Nephron (organoid): Measurements from ENCODE around the gene PHLDB1.

ENCODE experiments used
- H3K27ac Mint-ChIP-seq, 3 experiments: 2 replicates each; pipeline ENCODE4 v1.8.0; 2020; ENCODE audit warnings: mixed read lengths in 3 of 3, mild to moderate bottlenecking in 2 of 3, moderate library complexity in 1 of 3
- H3K27me3 Mint-ChIP-seq: 2 replicates; pipeline ENCODE4 v1.8.0; 2021; ENCODE audit warnings: low read depth, mild to moderate bottlenecking, moderate library complexity, mixed read lengths
- H3K36me3 Mint-ChIP-seq: 2 replicates; pipeline ENCODE4 v1.8.0; 2020; ENCODE audit warnings: low read depth, mixed read lengths
- H3K4me1 Mint-ChIP-seq: 2 replicates; pipeline ENCODE4 v1.8.0; 2020; ENCODE audit warnings: mixed read lengths
- H3K4me3 Mint-ChIP-seq, 3 experiments: 2 replicates each; pipeline ENCODE4 v1.8.0; 2020; ENCODE audit warnings: mild to moderate bottlenecking in 3 of 3, mixed read lengths in 3 of 3, moderate library complexity in 2 of 3
- H3K9me3 Mint-ChIP-seq: 2 replicates; pipeline ENCODE4 v1.8.0; 2020; ENCODE audit warnings: mixed read lengths
- TF ChIP-seq, protein P1 (sequence below), 3 experiments: fragments of 200-600 bp; sonication (generic); IDR thresholded peaks; one replicate each; pipeline ENCODE4 v1.5.0; 2021; ENCODE audit warnings: antibody characterized with exemption in 3 of 3; ENCODE audit not compliant: unreplicated experiment in 3 of 3

The PHLDB1 gene

DNA sequence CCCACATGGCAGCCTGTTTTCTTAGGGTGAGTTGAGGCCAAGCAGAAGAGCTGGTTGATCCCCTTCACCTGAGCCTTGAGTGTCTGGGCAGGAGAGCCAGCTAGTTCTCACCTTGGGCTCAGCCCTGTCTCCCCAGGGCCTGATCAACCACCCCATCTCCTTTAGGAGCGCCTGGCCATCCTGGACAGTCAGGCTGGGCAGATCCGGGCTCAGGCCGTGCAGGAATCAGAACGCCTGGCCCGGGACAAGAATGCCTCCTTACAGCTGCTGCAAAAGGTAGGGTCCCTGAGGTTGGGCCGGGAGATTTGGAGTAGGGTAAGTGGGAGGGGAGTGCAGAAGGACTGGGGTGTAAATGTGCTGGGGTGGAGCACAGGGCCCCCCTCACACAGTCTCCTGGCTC is 31.3 kb downstream of the PHLDB1 start:
- no peaks in the 10 kb centered on the region for H3K27me3 Mint-ChIP-seq
- H3K4me3 Mint-ChIP-seq = no peak overlapping the region
- TF ChIP-seq, protein P1, sequence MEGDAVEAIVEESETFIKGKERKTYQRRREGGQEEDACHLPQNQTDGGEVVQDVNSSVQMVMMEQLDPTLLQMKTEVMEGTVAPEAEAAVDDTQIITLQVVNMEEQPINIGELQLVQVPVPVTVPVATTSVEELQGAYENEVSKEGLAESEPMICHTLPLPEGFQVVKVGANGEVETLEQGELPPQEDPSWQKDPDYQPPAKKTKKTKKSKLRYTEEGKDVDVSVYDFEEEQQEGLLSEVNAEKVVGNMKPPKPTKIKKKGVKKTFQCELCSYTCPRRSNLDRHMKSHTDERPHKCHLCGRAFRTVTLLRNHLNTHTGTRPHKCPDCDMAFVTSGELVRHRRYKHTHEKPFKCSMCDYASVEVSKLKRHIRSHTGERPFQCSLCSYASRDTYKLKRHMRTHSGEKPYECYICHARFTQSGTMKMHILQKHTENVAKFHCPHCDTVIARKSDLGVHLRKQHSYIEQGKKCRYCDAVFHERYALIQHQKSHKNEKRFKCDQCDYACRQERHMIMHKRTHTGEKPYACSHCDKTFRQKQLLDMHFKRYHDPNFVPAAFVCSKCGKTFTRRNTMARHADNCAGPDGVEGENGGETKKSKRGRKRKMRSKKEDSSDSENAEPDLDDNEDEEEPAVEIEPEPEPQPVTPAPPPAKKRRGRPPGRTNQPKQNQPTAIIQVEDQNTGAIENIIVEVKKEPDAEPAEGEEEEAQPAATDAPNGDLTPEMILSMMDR (IDR thresholded peaks at IDR 0.05; ENCODE audit: unreplicated experiment in 3 of 3) = no peak
- peaks cover 46% of the 10 kb centered on the region for H3K36me3 Mint-ChIP-seq
- no peak overlapping the region for H3K27ac Mint-ChIP-seq
- H3K4me1 Mint-ChIP-seq = peaks cover 28% of the 10 kb centered on the region
- no peaks in the 10 kb centered on the region for H3K9me3 Mint-ChIP-seq

DNA sequence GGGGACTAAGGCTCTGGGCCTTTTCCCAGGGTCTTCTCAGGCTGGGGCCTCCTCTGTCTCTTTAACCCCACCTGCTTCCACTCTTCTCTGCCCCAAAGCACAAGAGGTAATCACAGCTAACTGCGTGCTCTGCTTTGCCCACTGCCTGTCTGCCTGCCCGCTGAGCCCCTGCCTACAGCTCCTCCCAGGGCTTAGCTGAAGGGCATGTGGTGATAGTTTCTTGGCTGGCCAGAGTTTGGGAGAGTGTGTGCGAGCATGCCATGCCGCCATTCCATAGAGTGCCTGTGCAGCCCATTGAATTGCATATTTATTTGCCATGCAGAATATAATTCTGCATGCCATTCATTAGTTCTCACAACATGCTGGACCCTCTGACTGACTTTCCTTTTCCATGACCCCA is 32.5 kb downstream of the PHLDB1 start:
- TF ChIP-seq, protein P1 (IDR thresholded peaks at IDR 0.05; ENCODE audit: unreplicated experiment in 3 of 3) = no peak
- Mint-ChIP-seq H3K9me3 (no peaks in the 10 kb centered on the region), H3K27ac (peak overlapping the region in 1 of 3 experiments; percentile 80), H3K4me3 (no peak overlapping the region), H3K4me1 (peaks cover 17% of the 10 kb centered on the region), H3K36me3 (peaks cover 51% of the 10 kb centered on the region), H3K27me3 (no peaks in the 10 kb centered on the region)

DNA sequence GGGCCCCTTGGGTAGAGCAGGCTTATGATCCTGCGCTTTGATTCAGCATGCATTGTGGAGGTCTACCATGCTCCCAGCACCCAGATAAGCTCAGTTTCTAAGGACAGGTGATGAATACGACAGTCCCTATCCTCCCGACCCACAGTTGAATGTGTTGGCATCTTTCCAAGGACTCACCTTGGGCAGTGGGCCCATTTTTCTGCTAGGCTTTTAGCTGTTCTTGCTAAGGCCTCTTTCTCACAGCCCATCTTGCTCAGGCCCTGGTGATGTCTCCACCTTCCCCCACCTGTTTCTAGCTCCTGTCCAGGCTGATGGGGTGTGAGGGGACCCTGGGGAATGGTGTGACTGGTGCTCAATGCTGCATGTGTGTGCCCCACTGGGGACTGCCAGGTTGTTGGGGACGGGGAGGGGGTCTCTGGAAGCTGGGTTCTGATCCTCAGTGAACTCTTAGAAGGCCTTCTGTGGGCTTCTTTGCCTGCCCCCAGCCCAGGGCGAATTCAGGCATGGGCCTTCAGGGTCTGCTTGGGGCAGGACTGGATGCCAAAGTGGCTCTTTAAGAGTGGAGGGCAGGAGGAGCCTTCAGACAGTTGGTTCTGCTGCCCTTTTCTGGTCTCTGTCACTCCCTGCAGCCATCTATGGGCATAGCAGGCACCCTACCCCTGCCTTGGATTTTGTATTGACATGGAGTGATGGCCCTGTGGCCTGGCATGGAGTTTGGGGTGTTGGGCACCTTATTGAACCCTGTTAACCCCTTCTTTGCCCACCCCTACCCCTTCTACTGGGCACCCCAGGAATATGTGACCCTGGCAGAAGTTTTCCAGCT is 33.1 kb downstream of the PHLDB1 start:
- peaks cover 11% of the 10 kb centered on the region for H3K4me1 Mint-ChIP-seq
- H3K27ac Mint-ChIP-seq = peak overlapping the region in 1 of 3 experiments; percentile 80
- TF ChIP-seq, protein P1 (IDR thresholded peaks at IDR 0.05; ENCODE audit: unreplicated experiment in 3 of 3) = no peak
- no peaks in the 10 kb centered on the region for H3K27me3 Mint-ChIP-seq
- H3K4me3 Mint-ChIP-seq = no peak overlapping the region
- peaks cover 56% of the 10 kb centered on the region for H3K36me3 Mint-ChIP-seq
- H3K9me3 Mint-ChIP-seq = no peaks in the 10 kb centered on the region

DNA sequence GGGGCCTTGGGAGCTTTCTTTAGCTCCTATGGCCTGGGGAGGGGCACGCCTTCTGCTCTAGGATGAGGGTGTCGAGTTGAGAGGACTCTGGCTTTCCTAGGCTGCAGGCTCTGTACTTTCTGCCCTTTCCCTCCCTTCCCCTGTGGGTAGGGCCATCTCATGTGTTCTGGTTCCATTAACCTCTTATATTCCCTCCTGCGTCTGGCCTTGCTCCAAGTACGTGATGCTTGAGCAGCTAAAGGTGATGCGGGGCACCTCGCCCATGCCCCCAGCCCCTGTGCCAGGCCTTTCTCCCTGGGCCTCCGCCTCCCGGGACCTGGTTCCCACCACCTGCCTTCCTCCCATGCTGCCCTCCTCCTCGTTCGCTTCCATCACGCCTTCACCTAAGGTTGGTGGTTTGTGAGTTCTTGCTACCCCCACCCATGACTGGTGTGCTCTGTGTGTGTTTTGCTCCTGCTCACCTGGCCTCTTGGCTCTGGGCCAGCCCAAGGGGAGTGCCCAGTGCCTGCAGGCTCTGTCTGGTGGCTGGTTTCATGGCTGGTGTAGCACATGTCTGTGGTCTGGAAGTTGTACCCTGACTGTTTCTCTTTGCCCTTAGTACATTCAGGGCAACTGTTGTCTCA is 34.1 kb downstream of the PHLDB1 start:
- TF ChIP-seq, protein P1 (IDR thresholded peaks at IDR 0.05; ENCODE audit: unreplicated experiment in 3 of 3) = no peak
- Mint-ChIP-seq H3K4me3 (no peak overlapping the region), H3K27ac (peak overlapping the region; percentile 36 to 95 (median 88)), H3K4me1 (peaks cover 10% of the 10 kb centered on the region), H3K36me3 (peaks cover 54% of the 10 kb centered on the region), H3K9me3 (no peaks in the 10 kb centered on the region), H3K27me3 (no peaks in the 10 kb centered on the region)

DNA sequence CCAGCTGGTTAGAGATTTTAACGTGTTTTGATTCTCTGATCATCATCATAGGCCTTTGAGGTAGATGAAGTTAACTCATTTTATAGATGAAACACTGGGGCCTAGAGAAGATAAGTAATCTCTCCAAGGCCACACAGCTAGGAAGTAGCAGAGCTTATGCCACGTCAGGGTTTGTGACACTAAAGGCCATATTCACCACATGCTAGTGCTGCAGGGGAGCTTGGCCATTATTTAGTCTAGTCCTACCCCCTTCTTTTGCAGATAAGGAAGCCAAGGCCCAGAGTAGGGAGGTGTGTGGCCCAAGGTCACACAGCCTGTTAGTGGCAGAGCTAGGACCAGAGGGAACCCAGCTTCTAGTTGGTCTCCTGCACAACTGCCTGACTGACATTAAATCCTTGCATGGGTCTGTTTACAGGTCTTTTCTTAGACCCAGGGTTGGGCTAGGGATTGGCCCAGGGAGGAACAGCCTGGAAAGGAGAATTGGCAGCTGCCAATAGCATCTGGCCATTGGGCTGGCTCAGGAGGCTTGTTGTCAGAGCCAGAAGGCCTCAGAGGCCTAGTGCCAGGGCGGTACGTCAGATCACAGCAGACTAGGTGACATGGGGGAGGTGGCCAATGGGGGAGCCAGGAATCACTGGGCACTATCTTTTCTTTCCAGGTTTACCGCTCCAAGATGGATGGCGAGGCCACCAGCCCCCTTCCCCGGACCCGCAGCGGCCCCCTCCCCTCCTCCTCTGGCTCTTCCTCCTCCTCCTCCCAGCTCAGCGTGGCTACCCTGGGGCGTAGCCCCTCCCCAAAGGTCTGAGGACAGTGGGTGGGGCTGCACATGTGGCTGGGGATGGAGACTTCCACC is 36.0 kb downstream of the PHLDB1 start:
- H3K9me3 Mint-ChIP-seq = no peaks in the 10 kb centered on the region
- no peaks in the 10 kb centered on the region for H3K27me3 Mint-ChIP-seq
- peaks cover 15% of the 10 kb centered on the region for H3K4me1 Mint-ChIP-seq
- H3K4me3 Mint-ChIP-seq = no peak overlapping the region
- H3K27ac Mint-ChIP-seq = peak overlapping the region in 1 of 3 experiments; percentile 60
- peaks cover 56% of the 10 kb centered on the region for H3K36me3 Mint-ChIP-seq
- TF ChIP-seq, protein P1 (IDR thresholded peaks at IDR 0.05; ENCODE audit: unreplicated experiment in 3 of 3) = no peak
